Upper lobe of right lung (tissue), 1 donor: ENCODE data around the gene GJB6. TPM values are rescaled to one million over a fixed set of nuclear protein-coding genes. Genes with fewer than 3 reads are reported as not detected.

Source experiments
- ATAC-seq: fragments of 200-7000 bp; cut with Tn5 transposase; one replicate; pipeline ENCODE4 v1.9.1; 2020; ENCODE audit warnings: mild to moderate bottlenecking, moderate library complexity
- DNase-seq: peaks from one replicate; pipeline ENCODE4 v3.0.0-alpha.2; 2020
- H3K27ac ChIP-seq: fragments of 200-600 bp; one replicate; pipeline ENCODE4 v1.8.0; 2022
- H3K27me3 ChIP-seq: fragments of 200-600 bp; one replicate; pipeline ENCODE4 v1.8.0; 2022; ENCODE audit warnings: mild to moderate bottlenecking
- H3K36me3 ChIP-seq: fragments of 200-600 bp; one replicate; pipeline ENCODE4 v1.8.0; 2022
- H3K4me1 ChIP-seq: fragments of 200-600 bp; one replicate; pipeline ENCODE4 v1.8.0; 2022
- H3K4me3 ChIP-seq: fragments of 200-600 bp; one replicate; pipeline ENCODE4 v1.8.0; 2022; ENCODE audit warnings: mild to moderate bottlenecking
- H3K9me3 ChIP-seq: fragments of 200-600 bp; one replicate; pipeline ENCODE4 v1.8.0; 2022
- intact Hi-C: fragments of 100-400 bp; cut with DNase I; formaldehyde crosslinking; loops from one replicate; pipeline ENCODE4 v1.11.0; 2022
- total RNA-seq: library from RNA; stranded (reverse); fragmentation: NEBNext Ultra II Directional; extraction: Animal tissue kit (Norgen Biotek cat#: 25700); gene quantifications from one replicate; pipeline ENCODE4 v1.2.1, GENCODE V29; 2021
- TF ChIP-seq, protein P1 (sequence below): fragments of 200-600 bp; IDR thresholded peaks from one replicate; pipeline ENCODE4 v1.8.0; 2022; ENCODE audit warnings: antibody characterized with exemption
- donor health status: DM: no; HTN: yes; CAD: no; lungs with severe emphysema.

GJB6 gene
- total RNA-seq, 1 donor from 2014 or later, result not detected

DNA sequence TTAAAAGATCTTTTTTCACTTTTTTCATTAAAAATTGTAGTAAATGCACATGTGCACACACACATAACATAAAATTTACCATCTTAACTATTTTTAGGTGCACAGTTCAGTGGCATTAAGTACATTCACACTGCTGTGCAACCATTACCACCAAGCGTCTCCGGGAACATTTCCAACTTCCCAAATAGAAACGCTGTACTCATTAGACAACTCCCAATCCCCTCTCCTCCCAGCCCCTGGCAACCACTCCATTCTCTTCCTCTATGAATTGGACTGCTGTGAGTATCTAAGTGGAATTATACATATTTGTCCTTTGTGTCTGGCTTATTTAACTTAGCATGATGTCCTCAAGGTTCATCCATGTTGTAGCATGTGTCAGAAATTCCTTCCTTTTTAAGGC, 50.9 kb downstream of the GJB6 start:
- intact Hi-C loops, result no loop called here
- no peaks in the 10 kb centered on the region for H3K9me3 ChIP-seq
- TF ChIP-seq, protein P1, sequence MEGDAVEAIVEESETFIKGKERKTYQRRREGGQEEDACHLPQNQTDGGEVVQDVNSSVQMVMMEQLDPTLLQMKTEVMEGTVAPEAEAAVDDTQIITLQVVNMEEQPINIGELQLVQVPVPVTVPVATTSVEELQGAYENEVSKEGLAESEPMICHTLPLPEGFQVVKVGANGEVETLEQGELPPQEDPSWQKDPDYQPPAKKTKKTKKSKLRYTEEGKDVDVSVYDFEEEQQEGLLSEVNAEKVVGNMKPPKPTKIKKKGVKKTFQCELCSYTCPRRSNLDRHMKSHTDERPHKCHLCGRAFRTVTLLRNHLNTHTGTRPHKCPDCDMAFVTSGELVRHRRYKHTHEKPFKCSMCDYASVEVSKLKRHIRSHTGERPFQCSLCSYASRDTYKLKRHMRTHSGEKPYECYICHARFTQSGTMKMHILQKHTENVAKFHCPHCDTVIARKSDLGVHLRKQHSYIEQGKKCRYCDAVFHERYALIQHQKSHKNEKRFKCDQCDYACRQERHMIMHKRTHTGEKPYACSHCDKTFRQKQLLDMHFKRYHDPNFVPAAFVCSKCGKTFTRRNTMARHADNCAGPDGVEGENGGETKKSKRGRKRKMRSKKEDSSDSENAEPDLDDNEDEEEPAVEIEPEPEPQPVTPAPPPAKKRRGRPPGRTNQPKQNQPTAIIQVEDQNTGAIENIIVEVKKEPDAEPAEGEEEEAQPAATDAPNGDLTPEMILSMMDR, result no peak

DNA sequence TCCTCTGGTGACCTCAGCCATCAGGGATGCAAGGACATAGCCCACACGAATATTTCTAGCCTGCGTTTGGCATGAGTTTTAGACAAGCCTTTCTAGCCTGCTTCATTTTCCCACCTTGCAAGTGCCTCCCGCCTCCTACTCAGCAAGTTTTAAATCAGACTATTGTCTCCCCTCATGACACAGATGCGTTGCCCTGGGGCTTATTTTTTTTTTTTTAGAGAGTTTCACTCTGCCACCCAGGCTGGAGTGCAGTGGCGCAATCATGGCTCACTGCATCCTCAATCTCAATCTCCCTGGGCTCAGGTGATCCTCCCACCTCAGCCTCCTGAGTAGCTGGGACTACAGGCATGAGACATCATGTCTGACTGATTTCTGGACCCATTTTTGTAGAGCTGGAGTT, 54.0 kb downstream of the GJB6 start:
- no peaks in the 10 kb centered on the region for H3K36me3 ChIP-seq
- TF ChIP-seq, protein P1, result no peak
- DNase-seq (no peak), ATAC-seq (no peak)
- peaks cover 34% of the 10 kb centered on the region for H3K27me3 ChIP-seq
- H3K4me1 ChIP-seq, result peaks cover 12% of the 10 kb centered on the region
- H3K4me3 ChIP-seq, result no peak overlapping the region
- intact Hi-C loops, result no loop called here
- no peak overlapping the region for H3K27ac ChIP-seq
- H3K9me3 ChIP-seq, result no peaks in the 10 kb centered on the region

More for the DNA sequence above, 50.9 kb downstream of the GJB6 start:
- peaks cover 34% of the 10 kb centered on the region for H3K27me3 ChIP-seq
- H3K36me3 ChIP-seq, result no peaks in the 10 kb centered on the region
- DNase-seq (no peak), ATAC-seq (no peak)
- no peaks in the 10 kb centered on the region for H3K4me1 ChIP-seq
- H3K27ac ChIP-seq, result no peak overlapping the region
- H3K4me3 ChIP-seq, result no peak overlapping the region

DNA sequence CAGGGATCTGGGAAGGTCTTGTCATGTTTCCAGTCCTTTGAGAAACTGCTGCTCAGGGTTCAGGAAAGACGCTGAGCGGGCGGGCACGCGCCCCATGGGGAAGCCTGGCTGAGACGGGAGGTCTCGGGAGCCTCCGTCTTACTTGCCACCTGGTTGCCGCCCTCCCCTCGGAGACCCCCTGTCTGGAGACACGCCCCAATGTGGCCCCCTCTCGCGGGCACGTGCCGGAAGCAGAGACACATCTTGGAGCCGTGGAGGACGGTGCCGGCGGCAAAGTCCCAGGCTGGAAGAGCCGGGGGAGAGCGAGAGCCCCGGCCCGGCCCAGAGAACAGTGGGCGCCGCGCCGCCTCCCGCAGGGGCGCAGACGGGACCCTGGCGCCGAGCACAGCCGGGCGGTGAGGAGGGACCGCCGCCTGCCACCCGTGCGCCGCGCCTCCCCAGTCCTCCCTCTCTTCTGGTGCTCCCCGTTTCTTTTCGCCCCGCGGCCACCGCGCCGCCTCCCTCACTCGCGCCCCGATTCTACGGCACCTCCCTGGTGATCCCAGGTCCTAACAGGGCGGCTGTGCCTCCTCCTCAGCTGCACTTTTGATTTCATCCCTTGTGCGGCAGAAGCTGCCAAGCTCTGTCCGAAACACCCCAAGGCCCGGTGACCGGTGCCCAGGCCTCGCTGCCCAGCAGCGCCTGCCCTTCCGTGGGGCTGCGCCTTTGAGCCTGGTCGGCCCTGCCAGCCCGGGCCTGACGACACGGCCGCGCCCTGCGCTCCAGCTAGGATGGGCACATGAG, 54.9 kb downstream of the GJB6 start:
- no peaks in the 10 kb centered on the region for H3K36me3 ChIP-seq
- peaks cover 12% of the 10 kb centered on the region for H3K4me1 ChIP-seq
- TF ChIP-seq, protein P1, result no peak
- ATAC-seq (no peak), DNase-seq (no peak)
- no peak overlapping the region for H3K4me3 ChIP-seq
- intact Hi-C loops, result no loop called here
- peaks cover 34% of the 10 kb centered on the region for H3K27me3 ChIP-seq
- H3K9me3 ChIP-seq, result no peaks in the 10 kb centered on the region
- H3K27ac ChIP-seq, result no peak overlapping the region

DNA sequence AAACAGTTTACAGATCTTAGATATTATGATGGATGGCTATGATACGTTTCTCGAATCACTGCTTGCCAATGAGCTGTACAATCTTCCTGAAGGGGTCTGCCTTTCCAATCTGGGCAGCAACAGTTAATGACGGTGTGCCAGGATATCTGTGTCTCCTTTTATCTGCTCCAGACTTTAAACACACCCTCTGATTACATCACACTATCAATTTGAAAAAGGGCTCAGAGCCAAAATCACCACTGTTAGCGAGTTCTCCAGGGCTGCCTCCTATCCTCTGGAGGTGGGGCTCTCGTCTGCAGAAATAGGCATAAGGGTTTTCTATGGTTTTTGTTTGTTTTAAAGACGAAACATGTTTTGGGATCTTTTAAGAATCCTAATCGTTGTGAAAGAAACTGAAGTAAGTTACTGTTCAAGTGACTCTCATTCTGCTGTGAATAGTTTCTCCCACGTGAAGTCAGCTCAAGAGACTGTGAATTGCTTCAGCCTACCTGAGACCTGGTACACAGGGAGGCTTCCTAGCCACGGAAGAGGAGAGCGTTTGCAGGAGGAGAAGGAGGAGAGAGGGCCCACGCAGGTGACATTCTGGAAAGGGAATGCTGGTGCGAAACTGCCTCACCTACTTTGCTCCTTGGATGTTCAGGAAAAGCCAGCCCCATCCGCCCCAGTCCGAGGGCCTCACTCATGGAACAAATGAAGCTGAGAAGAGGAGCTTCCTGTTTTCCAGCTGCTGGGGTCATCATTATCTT, 56.0 kb downstream of the GJB6 start:
- Histone ChIP-seq H3K4me3 (no peak overlapping the region), H3K36me3 (no peaks in the 10 kb centered on the region), H3K4me1 (peaks cover 12% of the 10 kb centered on the region), H3K27ac (no peak overlapping the region), H3K9me3 (no peaks in the 10 kb centered on the region), H3K27me3 (peaks cover 31% of the 10 kb centered on the region)
- TF ChIP-seq, protein P1, result no peak
- intact Hi-C loops, result no loop called here
- ATAC-seq (no peak), DNase-seq (no peak)

DNA sequence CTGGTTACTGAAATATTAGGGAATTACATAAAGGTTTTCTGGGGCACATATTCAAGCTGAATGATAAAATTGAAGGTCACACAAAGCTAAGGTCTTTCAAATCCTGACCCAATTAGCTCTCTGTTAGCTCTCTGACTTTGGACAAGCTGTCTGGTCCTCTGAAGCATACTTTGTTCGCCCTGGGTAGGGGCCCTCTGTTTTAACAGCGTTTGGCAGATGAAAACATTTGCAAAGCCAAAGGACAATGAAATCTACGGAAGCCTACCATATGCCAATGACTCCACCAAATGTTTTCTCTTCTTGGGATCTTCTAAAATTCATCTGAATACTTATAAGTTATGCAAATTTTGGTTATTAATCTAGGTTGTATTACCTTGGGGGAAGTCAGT, 56.7 kb downstream of the GJB6 start:
- Histone ChIP-seq H3K4me1 (peaks cover 12% of the 10 kb centered on the region), H3K9me3 (no peaks in the 10 kb centered on the region), H3K27me3 (peaks cover 27% of the 10 kb centered on the region), H3K27ac (peak overlapping the region; percentile 60), H3K36me3 (no peaks in the 10 kb centered on the region), H3K4me3 (no peak overlapping the region)
- DNase-seq (no peak), ATAC-seq (no peak)
- TF ChIP-seq, protein P1, result no peak
- intact Hi-C loops, result no loop called here
